Stimulated activated CD4-positive, alpha-beta T cell treated with anti-CD3 and anti-CD28 coated beads, Interleukin-1b, Interleukin-23, amount 100 ng/mL, for 24 hours (primary cell): ENCODE data around the gene RASGRF2.
"Not testable (repeated sequence)": the region's sequence is repeated elsewhere in the genome, so short reads cannot be mapped to it uniquely, and the experiment has no call there.

ENCODE experiments used
- DNase-seq, 4 experiments: peaks; one replicate each; pipeline ENCODE4 v3.0.0-alpha.2; 2020; ENCODE audit warnings: low read depth in 4 of 4, low spot score in 1 of 4

RASGRF2 gene

GRCh38 chr5:81068063-81068462, 107.9 kb downstream of the RASGRF2 start:
- no peak for DNase-seq

GRCh38 chr5:81068635-81069034, 108.5 kb downstream of the RASGRF2 start:
- no peak for DNase-seq

- no peak for DNase-seq
Measured at GRCh38 chr5:81069990-81070389, 109.8 kb downstream of the RASGRF2 start.

- no peak for DNase-seq
Measured at GRCh38 chr5:81070571-81071255, 110.5 kb downstream of the RASGRF2 start.

GRCh38 chr5:81075041-81075440, 114.9 kb downstream of the RASGRF2 start:
- DNase-seq: no peak

GRCh38 chr5:81077105-81077504, 116.9 kb downstream of the RASGRF2 start:
- DNase-seq: no peak

GRCh38 chr5:81078930-81079329, 118.8 kb downstream of the RASGRF2 start:
- no peak for DNase-seq

GRCh38 chr5:81080809-81081460, 120.8 kb downstream of the RASGRF2 start:
- no peak for DNase-seq

- no peak for DNase-seq
Measured at GRCh38 chr5:81081461-81081835, 121.3 kb downstream of the RASGRF2 start.

- no peak for DNase-seq
Measured at GRCh38 chr5:81086881-81087281, 126.7 kb downstream of the RASGRF2 start.

- no peak for DNase-seq
Measured at GRCh38 chr5:81091199-81091598, 131.0 kb downstream of the RASGRF2 start.

GRCh38 chr5:81093536-81094196, 133.5 kb downstream of the RASGRF2 start:
- DNase-seq: no peak

- DNase-seq: no peak
Measured at GRCh38 chr5:81095835-81096234, 135.7 kb downstream of the RASGRF2 start.

GRCh38 chr5:81097713-81098112, 137.6 kb downstream of the RASGRF2 start:
- no peak for DNase-seq

- no peak for DNase-seq
Measured at GRCh38 chr5:81105261-81105877, 145.2 kb downstream of the RASGRF2 start.

GRCh38 chr5:81115261-81115660, 155.1 kb downstream of the RASGRF2 start:
- DNase-seq: no peak

GRCh38 chr5:81117566-81117965, 157.4 kb downstream of the RASGRF2 start:
- no peak for DNase-seq

GRCh38 chr5:81121273-81121672, 161.1 kb downstream of the RASGRF2 start:
- no peak for DNase-seq

GRCh38 chr5:81121836-81122630, 161.9 kb downstream of the RASGRF2 start:
- no peak for DNase-seq

- DNase-seq: not testable (repeated sequence)
Measured at GRCh38 chr5:81124689-81125088, 164.5 kb downstream of the RASGRF2 start.

GRCh38 chr5:81125959-81126358, 165.8 kb downstream of the RASGRF2 start:
- no peak for DNase-seq
